IPS-18a (cell line): ENCODE results near the gene LGALS4.
"Not testable (repeated sequence)": the region's sequence is repeated elsewhere in the genome, so short reads cannot be mapped to it uniquely, and the experiment has no call there.

Experiments used
- H3K27ac ChIP-seq: one replicate; pipeline ENCODE4 v1.5.1; 2013; ENCODE audit warnings: low read length
- H3K27me3 ChIP-seq: one replicate; pipeline ENCODE4 v1.6.1; 2013; ENCODE audit warnings: mild to moderate bottlenecking, low read length; ENCODE audit not compliant: control insufficient read depth, insufficient read depth
- H3K36me3 ChIP-seq: one replicate; pipeline ENCODE4 v1.6.1; 2013; ENCODE audit warnings: low read depth, low read length; ENCODE audit not compliant: control insufficient read depth
- H3K4me1 ChIP-seq: one replicate; pipeline ENCODE4 v1.6.1; 2013; ENCODE audit warnings: low read depth, low read length; ENCODE audit not compliant: control insufficient read depth
- H3K4me3 ChIP-seq: one replicate; pipeline ENCODE4 v1.5.1; 2013; ENCODE audit warnings: low read length
- H3K9ac ChIP-seq: one replicate; pipeline ENCODE4 v1.6.1; 2013; ENCODE audit warnings: mild to moderate bottlenecking, low read length, moderate library complexity
- H3K9me3 ChIP-seq: one replicate; pipeline ENCODE4 v1.6.1; 2013; ENCODE audit warnings: low read depth, low read length; ENCODE audit not compliant: control insufficient read depth

The LGALS4 gene

DNA sequence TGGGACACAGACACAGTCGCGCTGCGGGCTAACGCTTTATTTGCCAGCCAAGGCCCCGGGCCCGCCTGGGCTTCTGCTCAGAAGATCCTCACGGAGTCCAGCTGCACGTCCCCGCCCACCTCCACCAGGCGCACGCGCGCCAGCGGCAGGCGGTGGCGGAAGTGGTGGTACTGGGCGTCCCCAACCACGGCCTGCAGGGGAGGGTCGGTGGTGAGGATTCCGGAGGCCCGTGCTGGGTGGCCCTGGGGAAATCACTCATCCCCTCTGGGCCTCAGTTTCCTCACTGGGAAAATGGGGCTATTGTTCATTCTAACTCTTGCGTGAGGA lies 41.8 kb downstream of the LGALS4 start:
- not testable (repeated sequence) for H3K27me3 ChIP-seq, H3K4me3 ChIP-seq, H3K36me3 ChIP-seq, H3K9me3 ChIP-seq, H3K27ac ChIP-seq, H3K4me1 ChIP-seq, H3K9ac ChIP-seq

- H3K27me3 ChIP-seq, H3K9ac ChIP-seq, H3K4me3 ChIP-seq, H3K9me3 ChIP-seq, H3K27ac ChIP-seq, H3K36me3 ChIP-seq, H3K4me1 ChIP-seq: not testable (repeated sequence)
These were observed 42.4 kb downstream of the LGALS4 start for GRCh38 chr19:38770228-38770948.

- no peak overlapping the region for H3K9ac ChIP-seq
- peaks cover 4% of the 10 kb centered on the region for H3K4me1 ChIP-seq
- no peak overlapping the region for H3K27ac ChIP-seq
- no peak overlapping the region for H3K4me3 ChIP-seq
- H3K27me3 ChIP-seq: no peaks in the 10 kb centered on the region
- no peaks in the 10 kb centered on the region for H3K36me3 ChIP-seq
- no peaks in the 10 kb centered on the region for H3K9me3 ChIP-seq
These were observed 43.0 kb downstream of the LGALS4 start for GRCh38 chr19:38769635-38770211.

- peaks cover 4% of the 10 kb centered on the region for H3K4me1 ChIP-seq
- no peak overlapping the region for H3K27ac ChIP-seq
- H3K9ac ChIP-seq: no peak overlapping the region
- no peaks in the 10 kb centered on the region for H3K36me3 ChIP-seq
- H3K4me3 ChIP-seq: no peak overlapping the region
- H3K9me3 ChIP-seq: no peaks in the 10 kb centered on the region
- no peaks in the 10 kb centered on the region for H3K27me3 ChIP-seq
These were observed 46.3 kb downstream of the LGALS4 start for GRCh38 chr19:38766276-38767047.

DNA sequence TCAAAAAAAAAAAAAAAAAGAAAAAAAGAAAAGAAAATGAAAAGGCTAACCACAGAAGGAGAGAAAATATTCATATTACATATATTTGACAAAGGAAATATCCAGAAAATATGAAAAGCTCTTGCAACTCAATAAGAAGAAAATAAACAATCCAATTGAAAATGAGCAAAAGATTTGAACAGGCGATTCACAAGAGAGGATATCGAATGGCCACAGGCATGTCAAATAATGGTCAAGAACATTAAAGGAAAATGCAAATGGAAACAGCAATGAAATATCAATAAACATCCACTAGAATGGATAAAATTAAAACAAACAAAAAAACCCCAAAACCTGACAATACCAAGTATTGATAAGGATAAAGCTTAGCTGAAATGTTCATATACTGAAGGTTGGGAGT lies 47.5 kb downstream of the LGALS4 start:
- Histone ChIP-seq H3K27ac (no peak overlapping the region), H3K27me3 (no peaks in the 10 kb centered on the region), H3K9ac (no peak overlapping the region), H3K4me1 (peaks cover 4% of the 10 kb centered on the region), H3K9me3 (no peaks in the 10 kb centered on the region), H3K4me3 (no peak overlapping the region), H3K36me3 (no peaks in the 10 kb centered on the region)

GRCh38 chr19:38763795-38764220 lies 48.9 kb downstream of the LGALS4 start:
- Histone ChIP-seq H3K4me3 (no peak overlapping the region), H3K9ac (no peak overlapping the region), H3K27ac (no peak overlapping the region), H3K4me1 (no peaks in the 10 kb centered on the region), H3K9me3 (no peaks in the 10 kb centered on the region), H3K36me3 (no peaks in the 10 kb centered on the region), H3K27me3 (no peaks in the 10 kb centered on the region)

- not testable (repeated sequence) for H3K27ac ChIP-seq, H3K9me3 ChIP-seq, H3K4me1 ChIP-seq, H3K9ac ChIP-seq, H3K4me3 ChIP-seq, H3K36me3 ChIP-seq, H3K27me3 ChIP-seq
These were observed 50.8 kb downstream of the LGALS4 start for GRCh38 chr19:38761884-38762389.

- not testable (repeated sequence) for H3K4me1 ChIP-seq, H3K4me3 ChIP-seq, H3K27me3 ChIP-seq, H3K36me3 ChIP-seq, H3K9me3 ChIP-seq, H3K9ac ChIP-seq, H3K27ac ChIP-seq
These were observed 51.8 kb downstream of the LGALS4 start for GRCh38 chr19:38760805-38761517.

GRCh38 chr19:38759590-38760003 lies 53.1 kb downstream of the LGALS4 start:
- Histone ChIP-seq H3K36me3 (no peaks in the 10 kb centered on the region), H3K4me3 (no peak overlapping the region), H3K9ac (no peak overlapping the region), H3K27ac (no peak overlapping the region), H3K4me1 (no peaks in the 10 kb centered on the region), H3K27me3 (no peaks in the 10 kb centered on the region), H3K9me3 (no peaks in the 10 kb centered on the region)

DNA sequence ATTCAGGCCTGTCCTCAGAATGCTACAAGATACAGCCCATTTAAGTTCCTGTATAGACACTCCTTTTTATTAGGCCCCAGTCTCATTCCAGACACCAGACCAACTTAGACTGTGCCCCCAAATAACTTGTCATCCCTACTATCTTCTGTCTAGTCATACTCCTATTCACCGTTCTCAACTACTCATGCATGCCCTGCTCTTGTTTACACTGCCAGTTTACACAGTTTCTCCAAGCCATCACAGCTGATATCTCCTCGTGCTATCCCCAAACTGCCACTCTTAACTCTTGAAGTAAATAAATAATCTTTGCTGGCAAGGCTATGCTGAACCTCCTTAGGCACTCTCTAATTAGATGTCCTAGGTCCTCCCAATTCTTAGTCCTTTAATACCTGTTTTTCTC lies 58.5 kb downstream of the LGALS4 start:
- H3K27me3 ChIP-seq, H3K36me3 ChIP-seq, H3K4me1 ChIP-seq, H3K27ac ChIP-seq, H3K4me3 ChIP-seq, H3K9ac ChIP-seq, H3K9me3 ChIP-seq: not testable (repeated sequence)

DNA sequence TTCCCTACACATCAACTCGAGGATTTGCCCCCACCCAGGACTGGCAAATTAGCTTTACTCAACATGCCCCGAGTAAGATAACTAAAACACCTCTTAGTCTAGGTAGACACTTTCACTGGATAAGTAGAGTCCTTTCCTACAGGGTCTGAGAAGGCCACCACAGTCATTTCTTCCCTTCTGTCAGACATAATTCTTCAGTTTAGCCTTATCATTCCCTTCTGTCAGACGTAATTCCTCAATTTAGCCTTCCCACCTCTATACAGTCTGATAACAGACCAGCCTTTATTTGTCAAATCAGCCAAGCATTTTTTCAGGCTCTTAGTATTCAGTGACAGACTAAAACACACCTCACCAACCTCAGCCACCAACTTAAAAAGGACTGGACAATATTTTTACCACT lies 59.0 kb downstream of the LGALS4 start:
- not testable (repeated sequence) for H3K4me3 ChIP-seq, H3K27me3 ChIP-seq, H3K4me1 ChIP-seq, H3K9me3 ChIP-seq, H3K9ac ChIP-seq, H3K27ac ChIP-seq, H3K36me3 ChIP-seq
